CD4-positive, alpha-beta T cell treated with Interleukin-1 beta for 1 hour (primary cell): ENCODE results near the gene CELF2.

Experiments used
- DNase-seq, 2 donors: peaks; one replicate each; pipeline ENCODE4 v3.0.0-alpha.2; 2020 to 2022

The CELF2 gene

GRCh38 chr10:11305825-11306593 is 288.3 kb downstream of the CELF2 start:
- no peak for DNase-seq

DNA sequence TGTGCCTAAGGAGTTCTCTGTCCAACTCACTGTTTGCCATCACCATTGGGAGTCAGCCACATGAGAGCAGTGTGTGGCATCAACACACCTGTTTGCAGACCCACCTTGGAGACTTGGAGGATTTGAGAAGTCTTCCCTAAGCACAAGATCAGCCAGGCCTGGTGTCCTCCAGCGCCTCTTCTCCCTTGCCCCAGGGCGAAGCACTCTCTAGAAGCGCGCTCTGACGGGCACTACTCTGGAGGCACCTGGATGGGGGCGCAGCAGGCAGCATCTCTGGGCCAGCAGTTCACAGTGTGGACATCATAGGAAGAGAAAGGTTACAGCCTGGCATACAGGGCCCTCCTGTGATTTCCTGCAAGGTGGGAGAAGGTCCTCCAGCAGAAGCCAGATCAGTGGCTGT is 289.3 kb downstream of the CELF2 start:
- DNase-seq, result no peak

DNA sequence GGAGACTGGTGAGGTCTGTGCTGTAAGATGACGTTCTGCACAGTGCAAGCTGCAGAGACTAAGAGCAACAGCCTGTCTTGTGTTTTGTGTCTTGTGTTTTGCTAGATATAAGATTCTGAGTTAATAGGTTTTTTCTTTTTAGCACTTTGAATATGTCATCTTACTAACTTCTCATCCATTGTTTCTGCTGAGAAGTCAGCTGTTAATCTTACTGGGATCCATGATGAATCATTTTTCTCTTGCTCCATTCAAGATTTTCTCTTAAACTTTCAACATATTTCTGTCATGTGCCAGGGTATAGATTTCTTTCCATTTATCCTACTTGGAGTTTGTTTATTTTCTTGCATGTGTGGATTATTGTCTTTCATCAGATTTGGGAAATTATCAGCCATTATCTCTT is 290.3 kb downstream of the CELF2 start:
- DNase-seq, result no peak

GRCh38 chr10:11311027-11311426 is 293.4 kb downstream of the CELF2 start:
- no peak for DNase-seq

GRCh38 chr10:11313463-11313862 is 295.8 kb downstream of the CELF2 start:
- no peak for DNase-seq

DNA sequence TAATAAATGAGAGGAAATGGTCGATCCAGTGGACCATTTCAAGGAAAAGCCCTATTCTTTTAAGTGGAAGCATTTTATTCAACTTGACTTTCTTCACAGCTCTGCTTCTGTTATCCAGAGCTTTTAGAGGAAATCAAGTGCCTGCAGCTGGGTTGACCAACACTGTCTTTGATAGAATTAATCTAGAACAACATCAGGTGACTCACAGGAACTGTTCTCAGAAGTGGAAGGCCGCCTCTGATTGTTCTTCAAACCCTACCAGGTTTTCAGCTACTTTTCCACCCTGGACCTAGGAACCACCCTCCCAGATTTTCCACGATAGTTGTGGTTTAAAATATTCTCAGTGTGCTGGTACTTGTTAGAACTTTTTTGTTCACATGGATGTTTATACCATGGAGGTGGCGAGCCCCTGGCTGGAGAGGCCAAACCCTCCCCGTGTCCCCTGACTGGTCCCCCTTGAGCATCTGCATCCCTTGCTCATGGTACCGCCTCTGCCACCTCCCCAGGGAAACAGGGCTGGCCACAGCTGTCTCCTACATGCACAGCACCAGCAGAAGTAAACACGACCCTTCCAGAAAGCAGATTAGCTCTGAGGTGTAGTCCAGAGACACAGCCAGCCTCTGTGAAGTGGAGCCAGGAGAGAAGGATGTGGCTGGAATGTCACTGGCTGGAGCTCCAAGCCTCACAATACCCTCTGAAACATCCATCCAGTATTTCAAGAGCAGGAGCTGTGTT is 300.4 kb downstream of the CELF2 start:
- DNase-seq, result no peak

- DNase-seq, result no peak
Measured at GRCh38 chr10:11318826-11319598, 301.3 kb downstream of the CELF2 start.

DNA sequence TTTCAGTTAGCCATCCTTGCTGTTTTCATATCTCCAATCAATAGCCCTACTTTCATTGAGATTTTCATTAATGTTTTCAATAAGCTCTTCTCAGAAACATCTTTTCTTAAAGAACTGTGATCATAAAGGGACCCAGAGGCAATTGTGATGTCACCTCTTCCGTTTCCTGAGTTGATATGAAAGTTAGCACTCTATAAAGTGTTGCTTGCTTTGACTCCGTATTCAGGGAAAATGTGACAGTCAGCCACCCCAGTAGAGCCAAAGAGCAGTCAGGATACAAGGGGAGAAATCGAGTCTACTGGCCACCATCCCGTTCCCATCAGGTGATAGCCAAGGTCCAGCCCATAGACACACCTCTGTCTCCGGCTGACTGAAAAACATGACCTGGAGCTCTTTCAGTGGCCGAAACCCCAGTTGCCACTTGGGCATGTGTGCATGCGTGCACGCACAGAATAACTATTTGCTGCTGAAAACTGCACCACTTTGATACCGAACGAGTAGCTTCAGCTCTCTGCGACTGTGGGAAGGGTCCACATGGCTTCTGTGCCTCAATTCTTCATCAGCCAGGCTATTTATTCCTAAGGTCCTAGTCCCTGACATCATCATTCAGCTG is 302.4 kb downstream of the CELF2 start:
- DNase-seq, result peak in 1 of 2 donors; percentile 20

- DNase-seq, result no peak
Measured at GRCh38 chr10:11320809-11321520, 303.3 kb downstream of the CELF2 start.

GRCh38 chr10:11322698-11323097 is 305.0 kb downstream of the CELF2 start:
- DNase-seq, result no peak

GRCh38 chr10:11324761-11325321 is 307.2 kb downstream of the CELF2 start:
- DNase-seq, result no peak

GRCh38 chr10:11325817-11326216 is 308.1 kb downstream of the CELF2 start:
- DNase-seq, result no peak

DNA sequence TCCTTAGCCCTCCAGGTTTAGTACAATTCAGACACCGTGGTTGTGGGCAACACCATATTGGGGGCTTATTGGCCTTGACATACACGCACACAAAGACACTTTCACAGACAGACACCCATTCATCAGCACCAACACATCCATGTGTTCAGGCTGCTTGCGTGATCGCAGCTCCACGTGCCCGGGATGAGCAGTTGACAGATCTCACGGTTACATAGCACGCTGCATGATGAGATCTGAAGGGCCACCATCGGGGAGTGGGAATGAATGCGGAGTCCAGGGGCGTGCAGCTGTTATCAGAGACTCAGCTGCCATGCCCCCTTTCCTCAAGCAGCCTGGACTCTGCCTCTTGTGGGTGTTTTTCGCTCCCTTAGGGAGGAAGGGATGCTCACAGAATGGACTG is 308.6 kb downstream of the CELF2 start:
- no peak for DNase-seq

- no peak for DNase-seq
Measured at GRCh38 chr10:11326913-11327616, 309.4 kb downstream of the CELF2 start.

DNA sequence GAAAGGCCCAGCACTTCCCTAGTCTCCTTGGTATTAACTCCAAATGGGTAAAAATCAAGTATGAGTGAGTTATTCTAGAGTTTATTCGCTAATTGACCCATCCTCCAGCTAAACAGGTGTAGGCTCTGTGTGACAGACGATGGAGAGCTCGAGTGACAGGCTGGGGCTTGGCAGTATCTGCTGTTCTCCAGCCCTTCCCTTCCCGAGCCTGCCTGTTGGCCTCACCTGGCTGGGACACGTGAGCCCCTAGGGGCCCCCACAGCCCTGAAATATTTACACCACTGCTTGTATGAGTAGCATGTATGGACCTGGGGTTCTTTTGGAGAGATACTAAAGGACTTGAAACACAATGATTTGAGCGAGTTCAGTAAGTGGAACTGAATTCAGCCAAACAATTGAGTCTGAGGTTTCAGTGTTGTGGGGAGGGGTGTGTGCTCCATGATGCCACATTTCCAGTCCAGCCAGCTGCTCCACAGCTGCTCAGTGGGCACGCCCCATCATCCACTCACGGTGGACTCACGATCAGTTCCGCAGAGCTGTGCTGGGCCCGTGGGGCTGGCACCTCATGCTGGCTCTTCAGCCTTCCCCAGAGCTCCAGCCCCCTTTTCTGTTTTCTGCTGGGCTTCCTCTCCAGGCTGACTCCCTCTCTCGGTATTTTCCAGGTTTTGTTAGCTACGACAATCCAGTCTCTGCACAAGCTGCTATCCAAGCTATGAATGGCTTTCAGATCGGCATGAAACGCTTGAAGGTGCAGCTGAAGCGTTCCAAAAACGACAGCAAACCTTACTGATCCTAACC is 310.8 kb downstream of the CELF2 start:
- DNase-seq, result no peak

DNA sequence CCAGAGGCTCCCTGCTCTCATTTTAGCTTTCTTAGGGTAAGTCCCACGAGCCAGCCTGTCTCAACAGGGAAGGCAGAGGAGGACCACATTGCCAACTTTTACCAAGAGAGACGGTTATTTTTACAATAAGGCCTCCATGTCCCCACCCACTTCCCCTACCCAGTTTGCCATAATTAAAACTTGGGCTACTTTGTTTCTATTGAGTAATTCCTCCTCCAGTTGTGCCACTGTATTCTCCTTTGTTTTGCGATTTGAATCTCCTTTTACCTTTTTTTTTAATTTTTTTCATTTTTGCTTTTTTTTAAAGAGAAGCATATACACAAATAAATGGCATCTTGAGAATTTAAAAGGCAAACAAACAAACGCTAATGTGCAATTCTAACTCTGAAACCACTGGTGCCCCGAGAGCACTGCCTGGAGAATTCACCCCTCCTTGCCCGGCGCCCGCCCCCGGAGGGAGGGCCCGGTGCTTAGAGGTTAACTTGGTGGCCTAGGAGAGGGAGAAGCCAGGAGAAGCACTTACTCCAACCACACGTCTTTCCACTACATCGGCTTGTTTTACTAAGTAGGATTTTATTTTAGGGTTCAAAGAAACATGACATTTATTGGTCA is 311.5 kb downstream of the CELF2 start:
- DNase-seq, result no peak

DNA sequence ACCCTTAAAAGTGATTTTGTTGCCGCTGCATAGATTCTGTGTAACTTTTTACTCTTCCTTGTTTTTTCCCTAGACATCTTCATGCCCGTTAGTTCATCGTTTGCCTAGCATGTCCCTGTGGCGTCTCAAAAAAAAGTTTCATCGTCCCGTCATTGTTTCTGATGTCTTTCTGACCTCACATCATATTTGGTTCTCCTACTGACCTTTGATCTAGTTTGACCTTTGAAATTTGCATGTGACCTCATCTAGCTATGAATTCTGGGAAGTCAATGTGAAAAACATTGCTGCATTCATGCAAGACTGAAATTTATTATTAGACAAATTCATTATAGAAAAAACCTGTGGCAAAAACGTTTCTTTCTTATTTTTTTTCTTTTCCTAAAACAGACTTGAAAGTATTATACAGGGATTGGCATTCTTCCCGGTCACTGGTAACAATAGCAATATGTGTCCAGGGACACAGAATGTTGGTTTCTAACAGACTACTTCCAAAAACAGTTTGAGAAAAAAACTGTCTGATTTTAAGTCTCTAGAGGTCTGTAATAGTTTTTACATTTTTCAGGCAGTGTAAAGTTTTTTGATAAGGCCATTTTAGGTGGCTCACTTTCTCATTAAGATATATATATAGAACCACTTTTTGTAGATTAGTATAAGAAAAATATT is 312.8 kb downstream of the CELF2 start:
- no peak for DNase-seq

- no peak for DNase-seq
Measured at GRCh38 chr10:11331046-11331577, 313.4 kb downstream of the CELF2 start.

DNA sequence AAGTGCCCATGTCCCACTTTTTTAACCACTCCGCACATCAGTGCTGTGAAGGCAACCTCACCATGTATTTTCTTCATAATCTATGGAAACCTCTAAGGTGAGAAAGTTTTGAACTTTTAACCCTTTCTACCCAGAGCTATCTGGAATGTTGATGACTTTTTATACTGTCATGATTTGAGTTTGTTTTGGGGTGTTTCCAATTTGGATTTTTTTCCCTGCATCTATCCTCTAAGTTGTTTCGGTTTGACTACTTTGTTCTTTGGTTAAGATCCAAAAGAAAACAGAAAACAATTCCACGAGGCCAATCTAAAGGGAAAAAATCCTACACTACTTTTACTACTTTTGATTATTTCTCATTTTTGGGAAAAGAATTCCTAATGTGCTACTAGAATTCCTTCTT is 314.1 kb downstream of the CELF2 start:
- DNase-seq, result no peak
